Choroid plexus epithelial cell (primary cell): ENCODE data around the gene MTMR10.

Experiments
- DNase-seq: peaks from one replicate; pipeline ENCODE4 v3.0.0-alpha.2; 2010; ENCODE audit warnings: low read depth
- H3K4me3 ChIP-seq: 2 replicates; pipeline ENCODE4 v1.5.1; 2011; ENCODE audit warnings: low read depth, mild to moderate bottlenecking, control low read depth, low read length, moderate library complexity
- TF ChIP-seq, protein P1 (sequence below): conservative IDR thresholded peaks from 2 replicates; pipeline ENCODE4 v1.5.1; 2011; ENCODE audit warnings: low read depth, mild to moderate bottlenecking, control low read depth, inconsistent platforms, low read length, moderate library complexity

MTMR10 gene

GRCh38 chr15:30917675-30918074, 73.8 kb downstream of the MTMR10 start:
- DNase-seq = no peak
- TF ChIP-seq, protein P1, sequence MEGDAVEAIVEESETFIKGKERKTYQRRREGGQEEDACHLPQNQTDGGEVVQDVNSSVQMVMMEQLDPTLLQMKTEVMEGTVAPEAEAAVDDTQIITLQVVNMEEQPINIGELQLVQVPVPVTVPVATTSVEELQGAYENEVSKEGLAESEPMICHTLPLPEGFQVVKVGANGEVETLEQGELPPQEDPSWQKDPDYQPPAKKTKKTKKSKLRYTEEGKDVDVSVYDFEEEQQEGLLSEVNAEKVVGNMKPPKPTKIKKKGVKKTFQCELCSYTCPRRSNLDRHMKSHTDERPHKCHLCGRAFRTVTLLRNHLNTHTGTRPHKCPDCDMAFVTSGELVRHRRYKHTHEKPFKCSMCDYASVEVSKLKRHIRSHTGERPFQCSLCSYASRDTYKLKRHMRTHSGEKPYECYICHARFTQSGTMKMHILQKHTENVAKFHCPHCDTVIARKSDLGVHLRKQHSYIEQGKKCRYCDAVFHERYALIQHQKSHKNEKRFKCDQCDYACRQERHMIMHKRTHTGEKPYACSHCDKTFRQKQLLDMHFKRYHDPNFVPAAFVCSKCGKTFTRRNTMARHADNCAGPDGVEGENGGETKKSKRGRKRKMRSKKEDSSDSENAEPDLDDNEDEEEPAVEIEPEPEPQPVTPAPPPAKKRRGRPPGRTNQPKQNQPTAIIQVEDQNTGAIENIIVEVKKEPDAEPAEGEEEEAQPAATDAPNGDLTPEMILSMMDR = no peak
- H3K4me3 ChIP-seq = no peak overlapping the region

- TF ChIP-seq, protein P1 = no peak
- no peak for DNase-seq
- H3K4me3 ChIP-seq = no peak overlapping the region
These were observed 74.4 kb downstream of the MTMR10 start for GRCh38 chr15:30917013-30917412.

- no peak overlapping the region for H3K4me3 ChIP-seq
- TF ChIP-seq, protein P1 = no peak
- no peak for DNase-seq
These were observed 77.7 kb downstream of the MTMR10 start for GRCh38 chr15:30913761-30914160.

GRCh38 chr15:30906366-30906765, 85.1 kb downstream of the MTMR10 start:
- TF ChIP-seq, protein P1 = no peak
- no peak for DNase-seq
- no peak overlapping the region for H3K4me3 ChIP-seq

GRCh38 chr15:30905821-30906220, 85.6 kb downstream of the MTMR10 start:
- no peak overlapping the region for H3K4me3 ChIP-seq
- DNase-seq = peak; percentile 30

DNA sequence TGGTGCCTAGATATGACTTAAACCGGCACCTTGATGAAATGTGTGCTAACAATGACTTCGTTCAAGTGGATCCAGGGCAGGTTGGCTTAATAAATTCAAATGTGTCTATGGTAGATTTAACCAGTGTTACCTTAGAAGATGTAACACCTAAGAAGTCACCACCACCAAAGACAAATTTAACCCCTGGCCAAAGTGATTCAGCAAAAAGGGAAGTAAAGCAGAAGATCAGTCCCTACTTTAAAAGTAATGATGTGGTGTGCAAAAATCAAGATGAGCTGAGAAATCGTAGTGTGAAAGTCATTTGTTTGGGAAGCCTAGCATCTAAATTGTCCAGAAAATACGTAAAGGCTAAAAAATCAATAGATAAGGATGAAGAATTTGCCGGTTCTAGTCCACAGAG, 86.6 kb downstream of the MTMR10 start:
- DNase-seq = no peak
- TF ChIP-seq, protein P1 = no peak

More at GRCh38 chr15:30905821-30906220, 85.6 kb downstream of the MTMR10 start:
- TF ChIP-seq, protein P1 = peak; percentile 45

GRCh38 chr15:30903497-30904187, 87.8 kb downstream of the MTMR10 start, which contains the start of gene FAN1:
TSS of gene FAN1 (plus strand) at chr15:30903915. CDS start at chr15:30904664, 749 bp downstream.
- H3K4me3 ChIP-seq = peak within 1 kb of the TSS; percentile 97
- peak; percentile 84 for DNase-seq
- TF ChIP-seq, protein P1 = no peak

More for the DNA sequence above, 86.6 kb downstream of the MTMR10 start:
- no peak overlapping the region for H3K4me3 ChIP-seq
